Fibroblast of lung (primary cell): ENCODE results near the gene ATXN1.

Experiments
- EZH2 ChIP-seq: IDR thresholded peaks from 2 replicates; pipeline ENCODE4 v1.5.1; 2012; ENCODE audit warnings: low read length, control low read depth, mild to moderate bottlenecking; ENCODE audit errors: missing control alignments
- TF ChIP-seq, protein P1 (sequence below), 2 donors: IDR thresholded peaks in 1 of 2; conservative IDR thresholded peaks in 1 of 2; 1 replicate in 1 of 2; 2 replicates in 1 of 2; pipeline ENCODE4 v1.5.1; 2011 to 2012; ENCODE audit warnings: low read length in 2 of 2, control low read depth in 1 of 2, inconsistent platforms in 1 of 2, low read depth in 1 of 2, mild to moderate bottlenecking in 1 of 2

DNA sequence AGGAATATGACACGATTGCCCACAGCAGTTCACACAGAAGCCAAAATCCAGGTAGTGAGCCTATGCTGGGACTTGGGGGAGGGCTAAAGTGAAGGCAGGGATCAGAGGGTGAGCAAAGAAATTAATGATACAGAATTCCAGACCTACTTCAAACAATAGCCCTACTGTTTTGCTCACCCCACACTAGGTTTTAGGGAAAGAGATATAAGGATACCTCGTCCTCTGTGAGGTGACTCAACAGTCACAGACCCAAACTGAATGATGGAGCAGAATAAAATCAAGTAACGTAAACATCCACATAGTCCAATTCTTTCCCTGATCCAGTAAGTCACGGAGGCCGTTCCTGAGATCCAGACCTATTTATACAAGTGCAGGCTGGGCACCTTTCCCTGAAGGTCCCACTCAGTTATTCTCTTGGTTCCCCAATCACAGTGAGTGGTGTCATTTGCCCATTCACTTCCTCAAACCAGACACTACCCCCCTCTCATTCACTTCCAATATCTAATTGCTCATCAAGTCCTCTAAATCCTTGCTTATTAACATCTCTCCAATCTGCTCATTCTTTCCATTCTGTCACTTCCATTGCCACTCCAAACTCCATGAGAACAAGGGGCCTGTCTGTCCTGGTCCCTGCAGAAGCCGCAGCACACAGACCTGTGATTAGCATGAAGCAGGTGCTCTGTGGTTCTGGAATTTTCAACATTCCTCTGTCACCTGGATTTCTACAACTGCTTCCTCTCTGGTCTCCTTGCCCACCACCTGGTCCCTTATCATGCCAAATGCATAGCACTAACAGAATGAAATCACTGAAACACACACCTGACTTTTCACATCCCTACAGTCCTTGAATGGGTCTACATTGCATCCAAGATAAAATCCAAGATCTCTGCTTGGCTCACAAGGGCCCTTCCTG lies 55.9 kb downstream of the ATXN1 start:
- no peak for TF ChIP-seq EZH2
- TF ChIP-seq, protein P1, sequence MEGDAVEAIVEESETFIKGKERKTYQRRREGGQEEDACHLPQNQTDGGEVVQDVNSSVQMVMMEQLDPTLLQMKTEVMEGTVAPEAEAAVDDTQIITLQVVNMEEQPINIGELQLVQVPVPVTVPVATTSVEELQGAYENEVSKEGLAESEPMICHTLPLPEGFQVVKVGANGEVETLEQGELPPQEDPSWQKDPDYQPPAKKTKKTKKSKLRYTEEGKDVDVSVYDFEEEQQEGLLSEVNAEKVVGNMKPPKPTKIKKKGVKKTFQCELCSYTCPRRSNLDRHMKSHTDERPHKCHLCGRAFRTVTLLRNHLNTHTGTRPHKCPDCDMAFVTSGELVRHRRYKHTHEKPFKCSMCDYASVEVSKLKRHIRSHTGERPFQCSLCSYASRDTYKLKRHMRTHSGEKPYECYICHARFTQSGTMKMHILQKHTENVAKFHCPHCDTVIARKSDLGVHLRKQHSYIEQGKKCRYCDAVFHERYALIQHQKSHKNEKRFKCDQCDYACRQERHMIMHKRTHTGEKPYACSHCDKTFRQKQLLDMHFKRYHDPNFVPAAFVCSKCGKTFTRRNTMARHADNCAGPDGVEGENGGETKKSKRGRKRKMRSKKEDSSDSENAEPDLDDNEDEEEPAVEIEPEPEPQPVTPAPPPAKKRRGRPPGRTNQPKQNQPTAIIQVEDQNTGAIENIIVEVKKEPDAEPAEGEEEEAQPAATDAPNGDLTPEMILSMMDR (conservative IDR thresholded peaks at IDR 0.05 in 1 of 2, IDR thresholded peaks at IDR 0.05 in 1 of 2; ENCODE audit: low read depth in 1 of 2, low read length in 2 of 2) = no peak
